NCI-H128 (cell line): Measurements from ENCODE around the gene RAET1L.
A peak's percentile ranks its signal among the peaks of the same experiment; 100 is the strongest.
"Not testable (repeated sequence)": the region's sequence is repeated elsewhere in the genome, so short reads cannot be mapped to it uniquely, and the experiment has no call there.

Source experiments
- DNase-seq: peaks from one replicate; lab custom pipeline; 2025; ENCODE audit not compliant: unreplicated experiment; lab: John Stamatoyannopoulos, UW

Gene RAET1L

GRCh38 chr6:150025201-150025917 is at the start of gene RAET1L:
Gene RAET1L (minus strand): TSS chr6:150025532. CDS start chr6:150025471, 61 bp downstream.
- no peak for DNase-seq

- DNase-seq, result no peak
Observed at GRCh38 chr6:150075034-150075421, 49.7 kb upstream of the RAET1L start.

- not testable (repeated sequence) for DNase-seq
Observed at GRCh38 chr6:150074396-150075033, 49.2 kb upstream of the RAET1L start.

- no peak for DNase-seq
Observed at GRCh38 chr6:150072201-150072600, 46.9 kb upstream of the RAET1L start.

GRCh38 chr6:150070236-150070818 is 45.0 kb upstream of the RAET1L start:
- DNase-seq, result no peak

GRCh38 chr6:150069706-150070105 is 44.4 kb upstream of the RAET1L start:
- no peak for DNase-seq

- peak; percentile 50 for DNase-seq
Observed at GRCh38 chr6:150068720-150069648, 43.7 kb upstream of the RAET1L start, which contains the start of gene ULBP3. Gene ULBP3 (minus strand): TSS chr6:150069121. CDS start chr6:150069066, 55 bp downstream.

- no peak for DNase-seq
Observed at GRCh38 chr6:150068151-150068550, 42.8 kb upstream of the RAET1L start.

- no peak for DNase-seq
Observed at GRCh38 chr6:150065083-150065482, 39.8 kb upstream of the RAET1L start.

- no peak for DNase-seq
Observed at GRCh38 chr6:150063640-150064039, 38.3 kb upstream of the RAET1L start.

- not testable (repeated sequence) for DNase-seq
Observed at GRCh38 chr6:150059973-150060372, 34.6 kb upstream of the RAET1L start.

GRCh38 chr6:150058986-150059385 is 33.7 kb upstream of the RAET1L start:
- no peak for DNase-seq

- DNase-seq, result no peak
Observed at GRCh38 chr6:150058231-150058792, 33.0 kb upstream of the RAET1L start.

- no peak for DNase-seq
Observed at GRCh38 chr6:150057501-150057951, 32.2 kb upstream of the RAET1L start.

GRCh38 chr6:150056916-150057315 is 31.6 kb upstream of the RAET1L start:
- DNase-seq, result no peak

- no peak for DNase-seq
Observed at GRCh38 chr6:150056156-150056555, 30.8 kb upstream of the RAET1L start.

- no peak for DNase-seq
Observed at GRCh38 chr6:150055131-150055530, 29.8 kb upstream of the RAET1L start.

- no peak for DNase-seq
Observed at GRCh38 chr6:150053450-150053849, 28.1 kb upstream of the RAET1L start.

- no peak for DNase-seq
Observed at GRCh38 chr6:150050846-150051245, 25.5 kb upstream of the RAET1L start.

GRCh38 chr6:150048099-150048498 is 22.8 kb upstream of the RAET1L start:
- DNase-seq, result no peak

GRCh38 chr6:150046943-150047342 is 21.6 kb upstream of the RAET1L start:
- no peak for DNase-seq
